ENCODE results near the gene HCRTR1. TPM values are rescaled to one million over a fixed set of nuclear protein-coding genes. Genes with fewer than 3 reads are reported as not detected.

HCRTR1 gene
- polyA plus RNA-seq, 5 donors: 0.09 to 0.26 (median 0.10) TPM; not detected in 1

- DNase-seq: no peak
Measured at GRCh38 chr1:31626223-31627207, 9.0 kb downstream of the HCRTR1 start.

- no peak for DNase-seq
Measured at GRCh38 chr1:31627301-31627929, 9.9 kb downstream of the HCRTR1 start.

- DNase-seq: peak; percentile 27 to 52
Measured at GRCh38 chr1:31627930-31628559, 10.6 kb downstream of the HCRTR1 start.

- no peak for DNase-seq
Measured at GRCh38 chr1:31628931-31629556, 11.6 kb downstream of the HCRTR1 start.

- DNase-seq: no peak
Measured at GRCh38 chr1:31632649-31633048, 15.2 kb downstream of the HCRTR1 start.

- no peak for DNase-seq
Measured at GRCh38 chr1:31633117-31633516, 15.6 kb downstream of the HCRTR1 start.

GRCh38 chr1:31637915-31638673 lies 20.6 kb downstream of the HCRTR1 start:
- DNase-seq: no peak

GRCh38 chr1:31639543-31639942 lies 22.1 kb downstream of the HCRTR1 start:
- DNase-seq: no peak

- DNase-seq: no peak
Measured at GRCh38 chr1:31640179-31640578, 22.7 kb downstream of the HCRTR1 start.

GRCh38 chr1:31640964-31641363 lies 23.5 kb downstream of the HCRTR1 start:
- no peak for DNase-seq

- DNase-seq: no peak
Measured at GRCh38 chr1:31642366-31642765, 24.9 kb downstream of the HCRTR1 start.

GRCh38 chr1:31642897-31643296 lies 25.4 kb downstream of the HCRTR1 start:
- no peak for DNase-seq

GRCh38 chr1:31643976-31644559 lies 26.6 kb downstream of the HCRTR1 start:
- DNase-seq: no peak

- DNase-seq: peak; percentile 99
Measured at GRCh38 chr1:31644560-31645273, 27.2 kb downstream of the HCRTR1 start, which contains the start of gene PEF1. PEF1 (minus strand) TSS chr1:31644876; CDS start chr1:31644864, 12 bp downstream.

- DNase-seq: no peak
Measured at GRCh38 chr1:31645274-31645568, 27.7 kb downstream of the HCRTR1 start.

- no peak for DNase-seq
Measured at GRCh38 chr1:31646259-31646960, 28.9 kb downstream of the HCRTR1 start.

- no peak for DNase-seq
Measured at GRCh38 chr1:31647106-31647505, 29.6 kb downstream of the HCRTR1 start.

GRCh38 chr1:31648190-31648589 lies 30.7 kb downstream of the HCRTR1 start:
- DNase-seq: no peak

- no peak for DNase-seq
Measured at GRCh38 chr1:31648641-31649357, 31.3 kb downstream of the HCRTR1 start.
